HG03039 (cell line): Measurements from ENCODE around the gene TAF1A.
"Not testable (repeated sequence)": the region's sequence is repeated elsewhere in the genome, so short reads cannot be mapped to it uniquely, and the experiment has no call there.

ENCODE experiments used
- ATAC-seq: cut with Tn5 transposase; IDR thresholded peaks from one replicate; pipeline ENCODE4 v1.9.1; 2021; ENCODE audit warnings: mild to moderate bottlenecking, moderate library complexity; ENCODE audit not compliant: unreplicated experiment

TAF1A gene

DNA sequence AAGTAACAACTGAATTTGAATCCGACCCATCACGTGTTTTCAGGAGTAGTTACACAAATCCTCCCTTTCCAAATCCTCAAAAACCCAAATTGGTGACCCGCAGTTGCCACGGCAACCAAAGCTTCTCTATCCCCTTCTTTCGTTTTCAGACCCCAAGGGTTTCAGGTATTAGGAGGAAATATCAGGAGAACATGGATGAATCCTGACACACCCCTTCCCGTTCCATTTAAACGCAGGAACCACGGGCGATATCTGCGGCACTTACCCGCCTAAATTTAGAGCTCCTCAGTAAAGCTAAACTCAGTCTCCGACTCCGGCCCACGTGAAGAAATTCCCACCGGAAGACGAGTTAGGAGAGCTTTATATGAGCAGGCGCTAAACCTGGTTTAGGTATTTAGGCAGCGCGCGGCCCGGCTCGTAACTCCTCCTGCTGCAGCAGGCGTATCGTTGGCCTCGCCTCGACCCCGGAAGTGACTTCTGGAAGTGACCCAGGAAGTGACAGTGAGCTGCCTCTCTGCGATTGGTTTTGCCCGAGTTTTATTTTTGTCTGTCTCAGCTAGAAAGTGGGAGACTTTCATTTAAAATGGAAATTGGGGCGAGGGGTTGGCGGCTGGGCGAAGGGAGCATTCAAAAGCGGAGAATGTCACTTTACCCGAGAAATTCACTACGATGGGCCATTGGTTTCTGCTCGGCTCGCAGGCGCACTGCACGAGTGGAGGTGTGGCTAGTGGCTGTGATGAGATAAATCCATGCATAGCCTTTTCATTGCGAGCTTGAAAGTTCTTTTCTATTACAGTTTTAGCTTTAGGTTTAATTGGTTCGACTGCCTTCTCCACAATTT lies at the start of gene TAF1A:
Gene TAF1A (minus strand): TSS at position 472 of the 841 bp plus-strand sequence.
- ATAC-seq = peak; percentile 99

GRCh38 chr1:222634180-222635013 lies 44.7 kb upstream of the TAF1A start:
- peak; percentile 59 for ATAC-seq

DNA sequence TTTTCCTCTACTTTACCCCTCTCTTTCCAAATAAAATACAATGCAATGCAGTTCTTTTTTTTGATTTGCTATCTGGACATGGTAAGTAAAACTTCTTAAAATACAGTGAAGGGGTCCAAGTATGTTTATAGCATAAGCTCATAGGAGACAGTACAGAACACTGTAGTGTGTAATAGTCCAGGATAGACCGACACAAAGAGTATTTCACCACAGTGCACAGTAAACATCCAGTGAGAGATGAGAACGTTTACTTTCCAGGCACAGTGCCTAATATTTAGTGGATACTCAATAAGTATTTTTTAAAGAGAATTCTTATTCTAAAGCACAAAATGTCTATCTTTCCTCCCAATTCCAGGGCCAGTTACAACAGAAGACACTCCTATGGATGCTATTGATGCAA lies 43.0 kb upstream of the TAF1A start:
- no peak for ATAC-seq

- ATAC-seq = no peak
Observed at GRCh38 chr1:222631611-222632208, 42.0 kb upstream of the TAF1A start.

DNA sequence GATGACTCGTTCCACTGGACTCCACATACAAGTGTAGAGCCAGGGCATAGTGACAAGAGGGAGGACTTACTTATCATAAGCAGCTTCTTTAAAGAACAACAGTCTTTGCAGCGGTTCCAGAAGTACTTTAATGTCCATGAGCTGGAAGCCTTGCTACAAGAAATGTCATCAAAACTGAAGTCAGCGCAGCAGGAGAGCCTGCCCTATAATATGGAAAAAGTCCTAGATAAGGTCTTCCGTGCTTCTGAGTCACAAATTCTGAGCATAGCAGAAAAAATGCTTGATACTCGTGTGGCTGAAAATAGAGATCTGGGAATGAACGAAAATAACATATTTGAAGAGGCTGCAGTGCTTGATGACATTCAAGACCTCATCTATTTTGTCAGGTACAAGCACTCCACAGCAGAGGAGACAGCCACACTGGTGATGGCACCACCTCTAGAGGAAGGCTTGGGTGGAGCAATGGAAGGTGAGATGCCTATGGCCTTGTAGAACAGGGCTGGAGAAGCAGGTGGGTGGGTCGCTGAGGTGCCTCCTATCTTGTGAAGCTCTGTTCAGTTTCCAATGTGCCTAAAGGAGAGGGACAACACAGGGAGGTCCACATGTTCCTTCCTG lies 40.3 kb upstream of the TAF1A start:
- no peak for ATAC-seq

- ATAC-seq = no peak
Observed at GRCh38 chr1:222627232-222627631, 37.5 kb upstream of the TAF1A start.

DNA sequence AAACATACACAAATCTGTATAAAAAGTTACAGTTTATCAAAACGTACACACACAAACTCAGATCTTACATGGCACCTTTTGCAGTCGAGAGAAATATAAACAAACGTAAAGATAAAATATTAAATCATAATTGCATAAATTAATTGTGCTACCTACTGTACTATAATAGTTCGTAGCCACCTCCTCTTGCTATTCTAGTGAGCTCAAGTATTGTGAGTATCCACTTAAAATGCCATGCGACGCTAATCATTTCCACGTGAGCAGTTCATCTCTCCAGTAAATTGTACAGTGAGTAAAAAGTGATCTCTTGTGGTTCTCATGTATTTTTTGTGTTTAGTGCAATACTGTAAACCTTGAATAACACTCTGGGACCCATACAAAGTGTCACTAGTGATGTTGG lies 34.5 kb upstream of the TAF1A start:
- ATAC-seq = no peak

DNA sequence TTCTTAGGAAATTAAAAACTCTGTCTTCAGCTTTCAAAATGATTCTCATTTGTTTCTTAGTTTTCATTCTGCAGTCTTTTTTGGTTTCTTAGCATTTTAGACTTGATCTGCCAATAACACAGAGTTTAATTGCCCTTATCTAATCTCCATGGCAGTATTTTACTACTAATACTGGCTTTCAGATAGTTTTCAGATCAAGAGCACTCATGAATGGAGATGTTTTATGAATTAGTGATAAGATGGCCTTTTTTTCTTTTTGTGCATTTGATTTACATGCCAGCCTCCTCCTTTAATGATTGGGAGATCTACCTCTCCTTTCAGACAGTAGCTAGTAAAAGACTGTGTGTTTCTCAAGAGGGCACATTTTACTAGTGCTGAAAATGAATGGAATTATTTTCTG lies 33.7 kb upstream of the TAF1A start:
- ATAC-seq = no peak

- no peak for ATAC-seq
Observed at GRCh38 chr1:222622765-222623164, 33.0 kb upstream of the TAF1A start.

DNA sequence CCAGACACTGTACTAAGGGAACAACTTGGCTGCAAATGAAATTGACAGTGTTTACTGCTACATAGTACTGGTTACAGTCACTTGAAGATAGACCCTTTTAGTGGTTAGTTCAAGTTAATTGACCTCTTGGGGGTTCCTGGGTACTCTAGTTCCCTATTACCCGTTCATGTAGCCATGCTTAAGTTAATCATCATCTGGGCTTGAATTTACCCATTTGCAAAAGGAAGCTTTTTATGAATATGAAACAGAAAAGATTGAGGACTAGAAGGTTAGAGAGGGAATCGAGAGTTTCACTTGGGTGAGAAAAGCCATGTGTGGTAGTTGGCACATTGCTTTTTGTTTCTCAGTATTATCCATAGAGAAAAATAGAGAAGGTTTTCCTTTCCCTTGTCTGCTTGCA lies 30.8 kb upstream of the TAF1A start:
- no peak for ATAC-seq

GRCh38 chr1:222618880-222619596 lies 29.3 kb upstream of the TAF1A start:
- ATAC-seq = no peak

GRCh38 chr1:222618001-222618879 lies 28.5 kb upstream of the TAF1A start, which contains the start of gene MIA3:
Gene MIA3 (plus strand): TSS chr1:222618097. CDS start chr1:222618111, 14 bp downstream.
- ATAC-seq = peak; percentile 51

GRCh38 chr1:222617367-222617951 lies 27.7 kb upstream of the TAF1A start:
- peak; percentile 91 for ATAC-seq

GRCh38 chr1:222616525-222616924 lies 26.8 kb upstream of the TAF1A start:
- no peak for ATAC-seq

DNA sequence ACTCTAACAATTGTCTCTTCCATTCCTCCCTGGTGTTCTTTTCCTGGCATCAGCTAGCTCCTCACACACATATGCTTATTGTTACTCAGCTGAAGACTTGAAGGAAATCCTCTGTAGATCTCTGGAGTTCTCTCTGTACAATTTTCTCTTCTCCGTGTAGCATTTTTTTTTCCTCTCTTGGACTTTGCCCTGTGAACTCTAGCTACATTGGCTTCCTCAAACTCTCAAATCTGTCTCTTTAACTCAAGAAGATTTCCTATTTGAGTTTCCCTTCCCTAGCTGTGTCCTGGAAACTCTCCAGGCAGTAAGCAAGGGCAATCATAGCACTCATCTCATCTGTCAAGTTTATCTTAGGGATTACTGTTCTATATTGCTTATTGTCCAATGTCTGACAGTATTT lies 23.9 kb upstream of the TAF1A start:
- ATAC-seq = no peak

DNA sequence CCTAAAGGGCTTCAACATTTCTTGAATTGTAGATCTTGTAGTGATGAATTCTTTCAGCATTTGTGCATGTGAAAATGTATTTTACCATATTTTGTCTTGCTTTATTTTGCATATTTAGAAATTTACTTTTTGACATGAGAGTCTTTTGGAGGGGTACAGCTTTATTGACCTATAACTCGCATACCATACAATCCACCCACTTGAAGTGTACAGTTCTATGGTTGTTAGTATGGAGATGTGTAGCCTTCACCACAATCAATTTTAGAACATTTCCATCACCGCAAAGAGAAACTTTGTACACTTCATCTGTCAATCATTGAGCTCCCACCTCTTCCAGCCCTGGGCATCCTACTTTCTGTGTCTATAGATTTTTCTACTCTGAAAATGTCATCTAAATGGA lies 21.0 kb upstream of the TAF1A start:
- ATAC-seq = no peak

- not testable (repeated sequence) for ATAC-seq
Observed at GRCh38 chr1:222609111-222609510, 19.4 kb upstream of the TAF1A start.

- no peak for ATAC-seq
Observed at GRCh38 chr1:222606757-222607156, 17.0 kb upstream of the TAF1A start.

DNA sequence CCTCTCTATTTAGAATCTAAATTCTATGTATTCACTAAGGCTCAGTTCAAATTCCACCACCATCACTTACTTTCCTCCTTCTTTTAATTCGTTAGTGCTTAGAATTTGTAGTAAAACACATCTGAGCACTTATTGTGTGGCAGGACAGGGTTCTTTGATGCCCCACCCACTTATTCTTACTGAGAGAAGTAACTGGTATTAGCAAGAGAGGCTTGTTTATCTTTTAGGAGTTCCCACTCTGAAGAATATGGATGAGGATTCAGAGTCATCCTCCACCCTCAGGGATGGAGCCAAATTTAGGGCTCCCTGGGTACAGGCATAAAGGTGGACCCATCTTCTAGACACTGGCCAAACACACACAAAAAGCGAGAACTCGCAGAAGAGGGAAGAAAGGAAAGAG lies 11.5 kb upstream of the TAF1A start:
- no peak for ATAC-seq
